ENCODE data around the gene CHAD. TPM values are rescaled to one million over a fixed set of nuclear protein-coding genes. Genes with fewer than 3 reads are reported as not detected.

CHAD gene
- total and polyA plus RNA-seq, 2 of the 13 experiments (the other 11 are each of a cell fraction or from before 2014, with no cell fraction given) = 1.4 TPM; not detected in 1

DNA sequence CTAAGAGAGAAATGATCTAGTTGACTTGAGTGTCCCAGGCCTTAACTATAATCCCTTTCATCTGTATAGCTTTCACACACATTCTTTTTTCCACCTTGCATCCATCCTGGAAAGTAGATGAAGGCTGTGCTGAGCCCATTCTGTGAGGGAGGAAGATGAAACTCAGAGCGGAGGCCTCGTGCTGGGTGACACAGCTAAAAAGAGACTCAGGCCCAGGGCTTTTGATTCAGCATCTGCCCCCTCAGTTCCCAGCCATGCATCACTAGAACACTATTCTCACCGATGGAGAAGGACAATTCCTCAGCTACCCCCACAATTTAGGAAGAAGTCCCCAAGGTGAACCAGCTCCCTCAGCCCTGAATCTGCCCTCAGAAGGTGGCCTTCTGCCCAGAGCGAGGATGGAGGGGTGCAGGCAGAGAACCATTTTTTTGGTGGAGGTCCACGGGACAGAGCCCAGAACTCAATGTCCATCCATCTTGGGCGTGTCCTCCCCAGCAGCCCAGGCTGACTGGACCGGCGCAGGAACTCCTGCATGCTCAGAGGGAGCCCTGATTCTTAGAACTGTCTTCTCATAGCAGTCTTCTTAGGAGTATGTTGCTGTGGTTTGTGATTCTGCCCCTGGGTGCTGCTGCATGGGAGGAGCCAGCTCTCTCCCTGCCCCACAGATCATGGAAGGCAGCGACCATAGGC, 33.8 kb upstream of the CHAD start (continued):
- no peak for TF ChIP-seq ZBTB44 (CRISPR knock-in tag; IDR thresholded peaks at IDR 0.05)
- TF ChIP-seq SNAPC2 (CRISPR knock-in tag; IDR thresholded peaks at IDR 0.05) = no peak
- no peak for TF ChIP-seq ZNF232 (CRISPR knock-in tag; IDR thresholded peaks at IDR 0.05; ENCODE audit: borderline replicate concordance)
- no peak for TF ChIP-seq HOXD1 (CRISPR knock-in tag; IDR thresholded peaks at IDR 0.05)

GRCh38 chr17:50501054-50501453, 32.4 kb upstream of the CHAD start:
- Histone ChIP-seq H3K9ac (ENCODE audit: insufficient read depth, low read depth, low read length) (no peak overlapping the region), H3K4me2 (ENCODE audit: low read depth, low read length) (no peak overlapping the region), H3K4me3 (replicated peaks in 1 of 3; ENCODE audit: insufficient read depth in 1 of 3, low read depth in 2 of 3, low read length in 3 of 3) (no peak overlapping the region), H3K4me1 (ENCODE audit: insufficient read depth, low read length) (peaks cover 42% of the 10 kb centered on the region), H2AFZ (ENCODE audit: low read length) (no peak overlapping the region), H3K27ac (ENCODE audit: extremely low read length, insufficient read depth, low read length) (no peak overlapping the region), H4K20me1 (ENCODE audit: insufficient read depth, low read length) (no peaks in the 10 kb centered on the region), H3K27me3 (ENCODE audit: control insufficient read depth in 1 of 2, insufficient read depth in 2 of 2, low read length in 2 of 2) (no peaks in the 10 kb centered on the region; a peak in 4 of 5 replicates), H3K9me3 (ENCODE audit: low read length) (no peaks in the 10 kb centered on the region), H3K36me3 (replicated peaks in 1 of 2; ENCODE audit: control insufficient read depth in 1 of 2, insufficient read depth in 2 of 2, low read length in 2 of 2) (no peaks in the 10 kb centered on the region), H3K79me2 (ENCODE audit: insufficient read depth, low read length) (no peaks in the 10 kb centered on the region)
- no peak for ATAC-seq
- peak; percentile 73 for DNase-seq (ENCODE audit: low spot score)
- no TSS peak for BruUV-seq (replicated peaks)
- FAIRE-seq = peak; percentile 77
- ChIA-PET POLR2A (interaction anchor here (0.7 to 1.9 kb wide), 5 partner anchors 17 to 207 kb away, joined by 3 to 5 read pairs (median 3); partner anchors contain the start of gene XYLT2), CTCF (ENCODE audit: low intra/inter-chr PET ratio, low total read pairs) (interaction anchor here (1.9 kb wide), 1 partner anchor 19 kb away, joined by 9 read pairs; no protein-coding TSS in a partner anchor)
- WGBS (ENCODE audit: low lambda C conversion rate) = 21% methylated on average over 5 of the region's 5 CpGs
- in situ Hi-C loops (cut with HindIII; ENCODE audit: extremely low pct_ligation_motif_present, low pct_unique_long_range_greater_than_20kb) = no loop called here
- intact Hi-C loops (cut with micrococcal nuclease; ENCODE audit: unreplicated experiment) = loop anchor here (1.0 kb wide), 1 partner anchor 19 kb away; no protein-coding TSS in a partner anchor
- no peak for TF ChIP-seq RBM39 (IDR thresholded peaks at IDR 0.05; ENCODE audit: low read depth, low read length, poor library complexity, severe bottlenecking)
- no peak for TF ChIP-seq SNRNP70 (IDR thresholded peaks at IDR 0.05; ENCODE audit: low read depth, low read length)
- TF ChIP-seq STAG1 (CRISPR knock-in tag; IDR thresholded peaks at IDR 0.05) = peak; percentile 5; the same call in 1 of the 2 replicates
- TF ChIP-seq NFKB2 (CRISPR knock-in tag; IDR thresholded peaks at IDR 0.05; ENCODE audit: borderline replicate concordance) = no peak
- TF ChIP-seq CEBPG (CRISPR knock-in tag; IDR thresholded peaks at IDR 0.05) = no peak
- no peak for TF ChIP-seq ZNF776 (CRISPR knock-in tag; IDR thresholded peaks at IDR 0.05)
- peak; percentile 65; the same call in 1 of the 2 replicates for TF ChIP-seq ESRRA (CRISPR knock-in tag; IDR thresholded peaks at IDR 0.05; ENCODE audit: low read depth)
- TF ChIP-seq ZNF501 (CRISPR knock-in tag; IDR thresholded peaks at IDR 0.05) = no peak
- TF ChIP-seq ZNF230 (CRISPR knock-in tag; IDR thresholded peaks at IDR 0.05) = no peak
- TF ChIP-seq CENPT (CRISPR knock-in tag; IDR thresholded peaks at IDR 0.05; ENCODE audit: low read depth) = no peak
- 0 out of 4 replicates have a peak, but pooled peaks of 1 of the 2 experiments have one; percentile 16 for TF ChIP-seq NR2F1 (CRISPR knock-in tag; IDR thresholded peaks at IDR 0.05)
- no peak for TF ChIP-seq CREB1 (IDR thresholded peaks at IDR 0.05)
- TF ChIP-seq CREB1 (CRISPR knock-in tag; IDR thresholded peaks at IDR 0.05) = no peak
- TF ChIP-seq SIX1 (CRISPR knock-in tag; IDR thresholded peaks at IDR 0.05; ENCODE audit: borderline replicate concordance) = no peak
- no peak for TF ChIP-seq TGIF2 (CRISPR knock-in tag; IDR thresholded peaks at IDR 0.05)
- peak; percentile 48 for TF ChIP-seq CTCF (CRISPR knock-in tag; IDR thresholded peaks at IDR 0.05)
